Stomach (tissue), 19 donors: Measurements from ENCODE around the gene ZNF317. TPM values are rescaled to one million over a fixed set of nuclear protein-coding genes. Genes with fewer than 3 reads are reported as not detected.

Experiments used
- DNase-seq, 2 donors: peaks; one replicate each; pipeline versions ENCODE4 v3.0.0 to v3.0.0-alpha.2; 2013 to 2019
- H3K27ac ChIP-seq, 5 donors: fragments of 200-600 bp in 4 of 5; sonication (generic) in 4 of 5; one replicate each; pipeline ENCODE4 v1.5.1; 2013 to 2019; ENCODE audit warnings: mild to moderate bottlenecking in 1 of 5, moderate library complexity in 1 of 5
- H3K27me3 ChIP-seq, 3 donors: fragments of 200-600 bp; sonication (generic); one replicate each; pipeline ENCODE4 v1.5.1; 2017 to 2019; ENCODE audit warnings: mixed run types in 1 of 3
- H3K36me3 ChIP-seq, 4 donors: fragments of 200-600 bp; sonication (generic); 1 replicate in 3 of 4; 2 replicates in 1 of 4; pipeline ENCODE4 v1.5.1; 2016 to 2019
- H3K4me1 ChIP-seq, 4 donors: fragments of 200-600 bp; sonication (generic); one replicate each; pipeline ENCODE4 v1.5.1; 2016 to 2019
- H3K4me3 ChIP-seq, 4 donors: fragments of 200-600 bp; sonication (generic) in 3 of 4; one replicate each; pipeline ENCODE4 v1.5.1; 2016 to 2019; ENCODE audit warnings: mild to moderate bottlenecking in 1 of 4
- H3K9me3 ChIP-seq, 4 donors: fragments of 200-600 bp; sonication (generic); one replicate each; pipeline ENCODE4 v1.5.1; 2016 to 2019
- EP300 ChIP-seq: sonication (generic); formaldehyde crosslinking; IDR thresholded peaks from one replicate; pipeline ENCODE4 v1.6.1; 2017; ENCODE audit warnings: antibody characterized with exemption
- POLR2A ChIP-seq, 4 donors: fragments of 450-650 bp; IDR thresholded peaks; one replicate each; pipeline ENCODE4 v1.6.1; 2016; ENCODE audit warnings: antibody characterized with exemption in 4 of 4, control low read depth in 2 of 4, mild to moderate bottlenecking in 1 of 4, moderate library complexity in 1 of 4
- POLR2AphosphoS5 ChIP-seq, 3 donors: sonication (generic); formaldehyde crosslinking; IDR thresholded peaks; one replicate each; pipeline ENCODE4 v1.6.1; 2016; ENCODE audit warnings: antibody characterized with exemption in 3 of 3
- WGBS, 5 donors: extraction: QIAGEN DNeasy Blood & Tissue Kit in 3 of 5; methylation state at CpG; one replicate each; pipeline versions ENCODE4 v1.1.5 to v1.1.7; 2013 to 2018; 5-methylcytosine and 5-hydroxymethylcytosine counted together
- intact Hi-C: fragments of 100-400 bp; cut with DNase I; formaldehyde crosslinking; loops from one replicate; pipeline ENCODE4 v1.15.1; 2023; ENCODE audit warnings: low total_unique reads
- long read RNA-seq, 10 donors: transcript quantifications; one replicate each; lab custom pipeline, GENCODE V29; 2026
- polyA plus RNA-seq, 3 donors: library from polyadenylated mRNA; stranded (reverse); fragments of 200-250 nt; gene quantifications; one replicate each; pipeline ENCODE4 v1.2.3, GENCODE V29; 2013
- total RNA-seq, 5 donors: library from RNA; depleted of rRNA; stranded (reverse); fragments of >200 nt; gene quantifications; one replicate each; pipeline versions ENCODE4 v1.1.0 to v1.2.3, GENCODE V29; 2014 to 2016
- TF ChIP-seq, protein P1 (sequence below), 7 experiments: fragments of 450-650 bp in 4 of 7; fragments of 200-600 bp in 3 of 7; sonication (generic) in 3 of 7; IDR thresholded peaks; one replicate each; pipeline ENCODE4 v1.5.1; 2016 to 2019; ENCODE audit warnings: antibody characterized with exemption in 7 of 7, control low read depth in 2 of 7, mild to moderate bottlenecking in 1 of 7
- donor health status: healthy with polysubstance abuse.
- donor health status: Bipolar disorder and iron deficiency.
- donor health status: healthy.

The ZNF317 gene
- total RNA-seq, result 10 to 100 TPM; 17.8 to 33.6 (median 19.3) TPM
- polyA plus RNA-seq, result 10 to 100 TPM; 23.5 to 29.6 (median 25.3) TPM
- long read RNA-seq, donor 1, full-length matches to known transcripts, result 1 of 1 reads
- long read RNA-seq, donor 1, partial matches to known transcripts, result 0 of 1 reads
- long read RNA-seq, donor 1, other reads (novel, unspliced or antisense), result 0 of 1 reads
- long read RNA-seq, donor 2, full-length matches to known transcripts, result 3 of 3 reads
- long read RNA-seq, donor 2, partial matches to known transcripts, result 0 of 3 reads
- long read RNA-seq, donor 2, other reads (novel, unspliced or antisense), result 0 of 3 reads
- long read RNA-seq, donor 3, full-length matches to known transcripts, result 1 of 1 reads
- long read RNA-seq, donor 3, partial matches to known transcripts, result 0 of 1 reads
- long read RNA-seq, donor 3, other reads (novel, unspliced or antisense), result 0 of 1 reads
- long read RNA-seq, donor 4, result 0 reads
- long read RNA-seq, donor 5, full-length matches to known transcripts, result 8 of 8 reads
- long read RNA-seq, donor 5, partial matches to known transcripts, result 0 of 8 reads
- long read RNA-seq, donor 5, other reads (novel, unspliced or antisense), result 0 of 8 reads
- long read RNA-seq, donor 6, full-length matches to known transcripts, result 1 of 1 reads
- long read RNA-seq, donor 6, partial matches to known transcripts, result 0 of 1 reads
- long read RNA-seq, donor 6, other reads (novel, unspliced or antisense), result 0 of 1 reads
- long read RNA-seq, donor 7, result 0 reads
- long read RNA-seq, donor 8, full-length matches to known transcripts, result 3 of 3 reads
- long read RNA-seq, donor 8, partial matches to known transcripts, result 0 of 3 reads
- long read RNA-seq, donor 8, other reads (novel, unspliced or antisense), result 0 of 3 reads
- long read RNA-seq, donor 9, full-length matches to known transcripts, result 4 of 4 reads
- long read RNA-seq, donor 9, partial matches to known transcripts, result 0 of 4 reads
- long read RNA-seq, donor 9, other reads (novel, unspliced or antisense), result 0 of 4 reads
- long read RNA-seq, donor 10, full-length matches to known transcripts, result 1 of 1 reads
- long read RNA-seq, donor 10, partial matches to known transcripts, result 0 of 1 reads
- long read RNA-seq, donor 10, other reads (novel, unspliced or antisense), result 0 of 1 reads

DNA sequence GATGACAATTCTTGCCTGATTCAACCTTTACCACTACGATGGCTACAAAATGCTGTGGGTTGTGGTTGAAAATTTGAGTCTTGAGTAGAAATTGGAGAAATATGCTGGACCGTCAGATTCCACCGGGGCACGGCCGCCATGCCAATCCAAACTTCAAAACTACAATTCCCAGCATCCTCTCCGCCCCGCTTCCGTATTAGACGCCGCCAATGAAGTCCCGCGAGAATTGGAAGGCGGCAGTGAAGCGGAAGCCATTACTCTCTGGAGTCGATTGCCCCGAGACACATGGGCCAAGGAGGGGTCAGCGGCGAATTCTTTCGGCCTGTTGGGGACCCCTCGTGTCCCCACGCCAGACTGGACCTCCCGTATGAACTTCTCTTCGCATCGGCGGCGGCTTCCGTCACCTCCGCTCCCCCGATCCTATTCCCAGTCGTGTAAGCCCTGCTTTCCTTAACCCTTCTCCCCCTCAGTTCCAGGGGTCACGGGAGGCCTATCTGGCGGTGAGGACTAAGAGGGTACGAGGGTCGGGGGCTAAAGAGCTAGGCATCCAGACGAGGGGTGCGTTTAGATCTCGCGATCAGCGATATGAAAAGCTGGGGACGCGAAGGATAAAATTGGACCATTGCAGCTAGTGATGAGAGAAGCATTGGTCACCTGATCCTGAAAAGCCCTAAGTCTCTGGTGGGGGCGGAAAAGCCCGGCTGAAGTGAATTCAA lies at the start of gene ZNF317:
Gene ZNF317, plus strand, starts transcription at position 239 of the 716 bp plus-strand sequence. CDS start 15,620 bp downstream, outside the sequence.
- Histone ChIP-seq H3K9me3 (peaks cover 7 to 10% (median 9%) of the 10 kb centered on the region in 4 donors), H3K4me1 (peaks cover 8 to 34% (median 24%) of the 10 kb centered on the region in 4 donors), H3K36me3 (peaks cover 0 to 12% (median 9%) of the 10 kb centered on the region in 4 donors), H3K27ac (peak within 1 kb of the TSS; percentile 78 to 93 (median 90)), H3K27me3 (peaks cover 0 to under 1% (median 0%) of the 10 kb centered on the region in 3 donors), H3K4me3 (peak within 1 kb of the TSS; percentile 71 to 85 (median 78))
- intact Hi-C loops, result no loop called here
- TF ChIP-seq POLR2AphosphoS5 (IDR thresholded peaks at IDR 0.05) (peak; percentile 51 to 83 (median 80)), POLR2A (IDR thresholded peaks at IDR 0.05) (peak in 1 of 4 donors; percentile 14), EP300 (peak; percentile 22)
- TF ChIP-seq, protein P1, sequence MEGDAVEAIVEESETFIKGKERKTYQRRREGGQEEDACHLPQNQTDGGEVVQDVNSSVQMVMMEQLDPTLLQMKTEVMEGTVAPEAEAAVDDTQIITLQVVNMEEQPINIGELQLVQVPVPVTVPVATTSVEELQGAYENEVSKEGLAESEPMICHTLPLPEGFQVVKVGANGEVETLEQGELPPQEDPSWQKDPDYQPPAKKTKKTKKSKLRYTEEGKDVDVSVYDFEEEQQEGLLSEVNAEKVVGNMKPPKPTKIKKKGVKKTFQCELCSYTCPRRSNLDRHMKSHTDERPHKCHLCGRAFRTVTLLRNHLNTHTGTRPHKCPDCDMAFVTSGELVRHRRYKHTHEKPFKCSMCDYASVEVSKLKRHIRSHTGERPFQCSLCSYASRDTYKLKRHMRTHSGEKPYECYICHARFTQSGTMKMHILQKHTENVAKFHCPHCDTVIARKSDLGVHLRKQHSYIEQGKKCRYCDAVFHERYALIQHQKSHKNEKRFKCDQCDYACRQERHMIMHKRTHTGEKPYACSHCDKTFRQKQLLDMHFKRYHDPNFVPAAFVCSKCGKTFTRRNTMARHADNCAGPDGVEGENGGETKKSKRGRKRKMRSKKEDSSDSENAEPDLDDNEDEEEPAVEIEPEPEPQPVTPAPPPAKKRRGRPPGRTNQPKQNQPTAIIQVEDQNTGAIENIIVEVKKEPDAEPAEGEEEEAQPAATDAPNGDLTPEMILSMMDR (IDR thresholded peaks at IDR 0.05), result no peak
- DNase-seq, result peak; percentile 93 to 98
- 0 to 1% (median 1%) methylated on average over 40 to 43 of the region's 43 CpGs for WGBS, 5 donors

DNA sequence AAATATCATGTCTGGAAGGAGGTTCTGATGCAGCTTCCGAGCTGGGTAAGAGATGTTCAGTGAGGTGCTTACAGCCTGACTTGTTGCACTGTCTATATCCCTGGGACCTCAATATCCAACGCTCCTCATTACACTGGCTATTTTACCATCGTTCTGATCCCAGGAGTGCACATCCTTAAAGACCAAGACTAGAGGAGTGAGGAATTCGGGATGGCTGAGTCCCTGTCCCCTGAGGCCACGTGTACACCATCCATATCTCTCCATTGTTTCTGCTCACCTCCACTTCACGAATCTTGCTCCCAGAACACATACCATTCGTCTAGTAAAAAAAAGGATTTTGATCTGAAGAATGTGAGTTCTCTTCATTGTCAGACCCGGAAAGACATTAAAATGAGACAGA lies 32.8 kb upstream of the ZNF317 start, which contains the start of gene OR7G2:
Gene OR7G2, minus strand, starts transcription at position 101 of the 400 bp plus-strand sequence. CDS start 4,232 bp downstream, outside the sequence.
- Histone ChIP-seq H3K27me3 (peaks cover 0 to 37% (median 3%) of the 10 kb centered on the region in 3 donors), H3K4me3 (no peak within 1 kb of the TSS), H3K36me3 (no peaks in the 10 kb centered on the region), H3K27ac (no peak within 1 kb of the TSS), H3K4me1 (no peaks in the 10 kb centered on the region), H3K9me3 (no peaks in the 10 kb centered on the region)
- intact Hi-C loops, result no loop called here
- TF ChIP-seq EP300, result no peak
- TF ChIP-seq POLR2A (IDR thresholded peaks at IDR 0.05), result no peak
- TF ChIP-seq POLR2AphosphoS5 (IDR thresholded peaks at IDR 0.05), result no peak
- TF ChIP-seq, protein P1 (IDR thresholded peaks at IDR 0.05), result no peak
- no peak for DNase-seq
- 48 to 64% (median 63%) methylated on average over 8 of the region's 8 CpGs for WGBS, 5 donors

DNA sequence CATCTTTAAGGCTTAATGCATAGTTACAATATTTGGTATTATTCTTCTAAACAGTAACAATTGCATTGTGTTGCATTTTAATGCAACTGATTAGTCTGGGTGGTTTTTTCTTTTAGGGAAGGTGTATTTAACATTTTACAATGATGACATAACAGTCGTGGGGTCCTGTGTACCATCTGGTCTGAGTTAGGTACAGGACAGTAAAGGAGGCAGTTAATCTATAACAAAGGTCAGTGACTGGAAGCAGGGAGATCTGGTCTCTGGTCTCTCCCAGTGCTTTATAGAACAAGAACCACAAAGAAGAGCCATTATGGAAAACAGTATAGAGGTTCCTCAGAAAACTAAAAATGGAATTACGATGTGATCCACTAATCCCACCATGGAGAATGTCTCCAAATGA lies 30.2 kb upstream of the ZNF317 start:
- TF ChIP-seq EP300, result no peak
- no peak for TF ChIP-seq POLR2A (IDR thresholded peaks at IDR 0.05)
- TF ChIP-seq, protein P1 (IDR thresholded peaks at IDR 0.05), result no peak
- no peak for TF ChIP-seq POLR2AphosphoS5 (IDR thresholded peaks at IDR 0.05)
- H3K27ac ChIP-seq, result no peak overlapping the region
- no peaks in the 10 kb centered on the region for H3K36me3 ChIP-seq
- no peak for DNase-seq
- no peak overlapping the region for H3K4me3 ChIP-seq
- H3K9me3 ChIP-seq, result no peaks in the 10 kb centered on the region
- WGBS, 5 donors, result 38 to 58% (median 54%) methylated on average over 2 of the region's 2 CpGs
- no peaks in the 10 kb centered on the region for H3K4me1 ChIP-seq
- H3K27me3 ChIP-seq, result peaks cover 0 to 38% (median 3%) of the 10 kb centered on the region in 3 donors
- intact Hi-C loops, result no loop called here
